Neuronal stem cell (in vitro differentiated cells): ENCODE measurements around the gene CFAP43.

Experiments used
- DNase-seq: peaks from one replicate; pipeline ENCODE4 v3.0.0-alpha.2; 2013; ENCODE audit warnings: low spot score
- H2AFZ ChIP-seq: one replicate; pipeline ENCODE4 v1.6.1; 2013; ENCODE audit warnings: mild to moderate bottlenecking, low read length, inconsistent platforms
- H2AK5ac ChIP-seq: 2 replicates; pipeline ENCODE4 v1.6.1; 2013; ENCODE audit warnings: low read depth, mild to moderate bottlenecking, inconsistent platforms, low read length, moderate library complexity, mixed read lengths
- H2BK120ac ChIP-seq: 2 replicates; pipeline ENCODE4 v1.6.1; 2013; ENCODE audit warnings: low read depth, mild to moderate bottlenecking, inconsistent platforms, low read length, moderate library complexity, mixed read lengths
- H2BK12ac ChIP-seq: one replicate; pipeline ENCODE4 v1.6.1; 2013; ENCODE audit warnings: low read length, inconsistent platforms
- H2BK15ac ChIP-seq: 2 replicates; pipeline ENCODE4 v1.6.1; 2013; ENCODE audit warnings: mild to moderate bottlenecking, low read length, inconsistent platforms, mixed read lengths
- H2BK5ac ChIP-seq: one replicate; pipeline ENCODE4 v1.6.1; 2013; ENCODE audit warnings: inconsistent platforms, mild to moderate bottlenecking, low read length, moderate library complexity
- H3K14ac ChIP-seq: one replicate; pipeline ENCODE4 v1.6.1; 2013; ENCODE audit warnings: low read length, inconsistent platforms
- H3K18ac ChIP-seq: 2 replicates; pipeline ENCODE4 v1.6.1; 2013; ENCODE audit warnings: low read length, inconsistent platforms
- H3K23ac ChIP-seq: 2 replicates; pipeline ENCODE4 v1.6.1; 2013; ENCODE audit warnings: low read depth, mild to moderate bottlenecking, mixed read lengths, low read length, inconsistent platforms; ENCODE audit not compliant: poor library complexity
- H3K27ac ChIP-seq: replicated peaks from 3 replicates; pipeline ENCODE4 v1.5.1; 2013; ENCODE audit warnings: low read length, inconsistent platforms
- H3K27me3 ChIP-seq, 3 experiments: 2 replicates each; pipeline ENCODE4 v1.6.1; 2013; ENCODE audit warnings: low read length in 3 of 3, mild to moderate bottlenecking in 2 of 3, inconsistent platforms in 1 of 3, low read depth in 1 of 3, mixed read lengths in 1 of 3, moderate library complexity in 1 of 3; ENCODE audit not compliant: control insufficient read depth in 3 of 3, insufficient read depth in 3 of 3
- H3K36me3 ChIP-seq, 2 donors: replicated peaks in 1 of 2; 2 replicates each; pipeline ENCODE4 v1.6.1; 2013; ENCODE audit warnings: low read length in 2 of 2; ENCODE audit not compliant: control insufficient read depth in 2 of 2, insufficient read depth in 2 of 2
- H3K4ac ChIP-seq: 2 replicates; pipeline ENCODE4 v1.6.1; 2013; ENCODE audit warnings: inconsistent platforms, mild to moderate bottlenecking, low read length, moderate library complexity
- H3K4me1 ChIP-seq, 2 donors: 1 replicate in 1 of 2; 2 replicates in 1 of 2; pipeline ENCODE4 v1.6.1; 2013; ENCODE audit warnings: low read length in 2 of 2, low read depth in 1 of 2; ENCODE audit not compliant: control insufficient read depth in 2 of 2, insufficient read depth in 1 of 2
- H3K4me2 ChIP-seq: one replicate; pipeline ENCODE4 v1.6.1; 2013; ENCODE audit warnings: mild to moderate bottlenecking, low read length, inconsistent platforms; ENCODE audit not compliant: insufficient read depth, poor library complexity, severe bottlenecking
- H3K4me3 ChIP-seq, 2 donors: 2 replicates each; pipeline ENCODE4 v1.5.1; 2013; ENCODE audit warnings: low read length in 2 of 2, mild to moderate bottlenecking in 2 of 2, inconsistent platforms in 1 of 2, moderate library complexity in 1 of 2
- H3K79me1 ChIP-seq: one replicate; pipeline ENCODE4 v1.6.1; 2013; ENCODE audit warnings: low read depth, mild to moderate bottlenecking, inconsistent platforms, low read length, moderate library complexity
- H3K9ac ChIP-seq: one replicate; pipeline ENCODE4 v1.6.1; 2013; ENCODE audit warnings: mild to moderate bottlenecking, low read depth, low read length, inconsistent platforms; ENCODE audit not compliant: poor library complexity
- H3K9me3 ChIP-seq, 2 donors: replicated peaks in 1 of 2; 2 replicates each; pipeline versions ENCODE3 to v1.6.1; 2013; ENCODE audit warnings: low read length in 2 of 2, mild to moderate bottlenecking in 2 of 2, inconsistent platforms in 1 of 2, low read depth in 1 of 2, mixed read lengths in 1 of 2, moderate library complexity in 1 of 2; ENCODE audit not compliant: control insufficient read depth in 2 of 2, insufficient read depth in 1 of 2
- H4K8ac ChIP-seq: one replicate; pipeline ENCODE4 v1.6.1; 2013; ENCODE audit warnings: low read depth, mild to moderate bottlenecking, inconsistent platforms, low read length, moderate library complexity
- H4K91ac ChIP-seq: one replicate; pipeline ENCODE4 v1.6.1; 2013; ENCODE audit warnings: low read length, low read depth, mild to moderate bottlenecking, inconsistent platforms; ENCODE audit not compliant: poor library complexity
- WGBS, 2 donors: extraction: QIAGEN DNeasy Blood & Tissue Kit; methylation state at CpG; one replicate each; pipeline ENCODE4 v1.1.7; 2013; ENCODE audit warnings: missing lambda C conversion rate in 2 of 2, mixed read lengths in 1 of 2; ENCODE audit not compliant: insufficient read length in 2 of 2, insufficient replicate concordance in 1 of 2; ENCODE audit errors: extremely low coverage in 2 of 2; 5-methylcytosine and 5-hydroxymethylcytosine counted together

The CFAP43 gene

GRCh38 chr10:104109908-104110662 is 122.1 kb downstream of the CFAP43 start:
- no peak for DNase-seq
- Histone ChIP-seq H3K9ac (no peak overlapping the region), H2BK120ac (no peak overlapping the region), H4K91ac (no peak overlapping the region), H2AFZ (no peak overlapping the region), H2BK15ac (no peak overlapping the region), H3K18ac (no peak overlapping the region), H3K4ac (no peak overlapping the region), H3K4me2 (no peak overlapping the region), H3K27ac (no peak overlapping the region), H4K8ac (no peak overlapping the region), H3K79me1 (no peaks in the 10 kb centered on the region), H3K4me1 (no peaks in the 10 kb centered on the region), H3K23ac (no peak overlapping the region), H3K36me3 (no peaks in the 10 kb centered on the region), H3K27me3 (no peaks in the 10 kb centered on the region), H2BK12ac (no peak overlapping the region), H2BK5ac (no peak overlapping the region), H3K9me3 (peaks cover 0 to 3% of the 10 kb centered on the region in 2 donors), H2AK5ac (no peak overlapping the region), H3K4me3 (no peak overlapping the region), H3K14ac (no peak overlapping the region)
- WGBS, 2 donors, result no CpG with 5 or more reads among the region's 3 CpGs

DNA sequence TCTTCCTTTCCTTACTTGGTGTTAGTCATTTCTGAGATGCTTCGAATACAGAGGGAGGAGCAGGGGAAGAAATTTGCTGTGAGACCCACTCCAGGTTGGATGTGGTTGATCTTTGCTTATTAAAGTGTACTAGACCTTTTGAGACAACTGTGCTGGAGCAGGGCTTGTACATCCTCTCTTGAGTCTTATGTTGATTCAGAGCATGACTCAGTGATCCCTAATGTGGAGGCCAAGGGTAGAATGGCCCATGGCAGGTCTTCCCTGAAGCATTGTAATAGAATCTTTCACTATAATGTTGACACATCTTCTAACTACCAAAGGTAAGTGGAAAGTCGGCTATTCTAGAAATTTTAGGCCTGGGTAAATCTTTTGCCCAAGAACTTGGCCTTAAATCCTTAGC is 127.2 kb downstream of the CFAP43 start:
- Histone ChIP-seq H2AK5ac (no peak overlapping the region), H3K18ac (no peak overlapping the region), H3K36me3 (no peaks in the 10 kb centered on the region), H3K9me3 (peaks cover 0 to 3% of the 10 kb centered on the region in 2 donors), H2BK12ac (no peak overlapping the region), H3K27me3 (peaks cover 0 to 22% (median 0%) of the 10 kb centered on the region in 3 experiments), H4K8ac (no peak overlapping the region), H2BK120ac (no peak overlapping the region), H2BK15ac (no peak overlapping the region), H3K27ac (no peak overlapping the region), H3K4ac (no peak overlapping the region), H3K4me1 (no peaks in the 10 kb centered on the region), H3K79me1 (no peaks in the 10 kb centered on the region), H3K23ac (no peak overlapping the region), H3K4me2 (no peak overlapping the region), H2BK5ac (no peak overlapping the region), H3K4me3 (no peak overlapping the region), H3K9ac (no peak overlapping the region), H2AFZ (no peak overlapping the region), H4K91ac (no peak overlapping the region), H3K14ac (no peak overlapping the region)
- WGBS, 2 donors, result no CpG with 5 or more reads among the region's 2 CpGs
- DNase-seq, result no peak

- H3K4me3 ChIP-seq, result no peak overlapping the region
- no peaks in the 10 kb centered on the region for H3K9me3 ChIP-seq
- no peak overlapping the region for H4K91ac ChIP-seq
- H3K14ac ChIP-seq, result no peak overlapping the region
- H3K9ac ChIP-seq, result no peak overlapping the region
- H3K23ac ChIP-seq, result no peak overlapping the region
- H3K4me2 ChIP-seq, result no peak overlapping the region
- H3K79me1 ChIP-seq, result no peaks in the 10 kb centered on the region
- H3K27me3 ChIP-seq, result peaks cover 0 to 22% (median 0%) of the 10 kb centered on the region in 3 experiments
- H2AK5ac ChIP-seq, result no peak overlapping the region
- no peak overlapping the region for H3K18ac ChIP-seq
- no peak overlapping the region for H3K4ac ChIP-seq
- no peak overlapping the region for H2BK120ac ChIP-seq
- H3K36me3 ChIP-seq, result no peaks in the 10 kb centered on the region
- no peak overlapping the region for H2BK15ac ChIP-seq
- no peaks in the 10 kb centered on the region for H3K4me1 ChIP-seq
- H4K8ac ChIP-seq, result no peak overlapping the region
- H2BK12ac ChIP-seq, result no peak overlapping the region
- no peak overlapping the region for H2BK5ac ChIP-seq
- no peak overlapping the region for H3K27ac ChIP-seq
- no peak for DNase-seq
- no CpG with 5 or more reads among the region's 1 CpG for WGBS, 2 donors
- no peak overlapping the region for H2AFZ ChIP-seq
These were observed 127.7 kb downstream of the CFAP43 start for GRCh38 chr10:104104418-104104817.

DNA sequence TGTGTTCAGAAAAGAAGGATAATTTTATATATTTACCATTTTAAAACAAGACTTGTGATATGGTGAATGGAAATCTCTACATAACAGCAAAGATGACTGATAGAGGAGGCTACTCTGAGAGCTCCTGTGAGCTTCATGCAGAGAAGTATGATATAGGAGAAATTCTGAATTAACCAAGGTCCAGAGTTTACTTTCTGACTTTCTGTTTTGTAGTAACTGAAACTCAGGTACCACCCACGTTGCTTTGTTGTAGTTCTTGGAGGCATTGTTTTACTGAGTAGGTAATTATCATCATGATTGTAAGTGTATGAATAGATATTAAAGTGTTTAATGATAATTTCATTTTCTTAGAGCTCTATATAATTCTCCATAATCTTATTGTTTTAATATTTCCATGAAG is 128.2 kb downstream of the CFAP43 start:
- Histone ChIP-seq H3K4me1 (no peaks in the 10 kb centered on the region), H3K14ac (no peak overlapping the region), H3K79me1 (no peaks in the 10 kb centered on the region), H3K27me3 (peaks cover 0 to 22% (median 0%) of the 10 kb centered on the region in 3 experiments), H3K27ac (no peak overlapping the region), H3K9me3 (no peaks in the 10 kb centered on the region), H3K4ac (no peak overlapping the region), H3K9ac (no peak overlapping the region), H4K91ac (no peak overlapping the region), H2BK5ac (no peak overlapping the region), H2BK15ac (no peak overlapping the region), H3K23ac (no peak overlapping the region), H3K18ac (no peak overlapping the region), H3K4me2 (no peak overlapping the region), H3K36me3 (no peaks in the 10 kb centered on the region), H2BK12ac (no peak overlapping the region), H2AFZ (no peak overlapping the region), H3K4me3 (no peak overlapping the region), H2BK120ac (no peak overlapping the region), H2AK5ac (no peak overlapping the region), H4K8ac (no peak overlapping the region)
- no peak for DNase-seq
- WGBS, 2 donors, result no CpG with 5 or more reads among the region's 1 CpG
